Hematopoietic multipotent progenitor cell treated with erythropoietin and hydrocortisone succinate and interleukin-3 and kit ligand, for 6 days (in vitro differentiated cells): ENCODE measurements around the gene DOCK9.

Source experiments
- DNase-seq: peaks from one replicate; pipeline ENCODE4 v3.0.0-alpha.2; 2015

The DOCK9 gene

GRCh38 chr13:98846521-98846920 is 131.3 kb downstream of the DOCK9 start:
- DNase-seq = no peak

- DNase-seq = peak; percentile 24
Measured at GRCh38 chr13:98845742-98846141, 132.1 kb downstream of the DOCK9 start.

GRCh38 chr13:98844021-98844420 is 133.8 kb downstream of the DOCK9 start:
- no peak for DNase-seq

GRCh38 chr13:98843482-98843877 is 134.4 kb downstream of the DOCK9 start:
- DNase-seq = no peak

GRCh38 chr13:98842858-98843481 is 134.9 kb downstream of the DOCK9 start:
- DNase-seq = peak; percentile 89

GRCh38 chr13:98842070-98842469 is 135.8 kb downstream of the DOCK9 start:
- DNase-seq = no peak

GRCh38 chr13:98839856-98840769 is 137.8 kb downstream of the DOCK9 start:
- peak; percentile 72 for DNase-seq

GRCh38 chr13:98838776-98839175 is 139.1 kb downstream of the DOCK9 start:
- no peak for DNase-seq

GRCh38 chr13:98837896-98838295 is 140.0 kb downstream of the DOCK9 start:
- no peak for DNase-seq

- no peak for DNase-seq
Measured at GRCh38 chr13:98835156-98835555, 142.7 kb downstream of the DOCK9 start.

GRCh38 chr13:98834254-98834960 is 143.5 kb downstream of the DOCK9 start:
- no peak for DNase-seq

GRCh38 chr13:98831236-98831635 is 146.6 kb downstream of the DOCK9 start:
- no peak for DNase-seq

GRCh38 chr13:98829541-98829940 is 148.3 kb downstream of the DOCK9 start:
- no peak for DNase-seq

- no peak for DNase-seq
Measured at GRCh38 chr13:98828614-98829013, 149.2 kb downstream of the DOCK9 start.

GRCh38 chr13:98827449-98827848 is 150.4 kb downstream of the DOCK9 start:
- peak; percentile 5 for DNase-seq

- DNase-seq = no peak
Measured at GRCh38 chr13:98826146-98826545, 151.7 kb downstream of the DOCK9 start.

- DNase-seq = no peak
Measured at GRCh38 chr13:98825659-98826058, 152.2 kb downstream of the DOCK9 start.

- DNase-seq = no peak
Measured at GRCh38 chr13:98824376-98825160, 153.3 kb downstream of the DOCK9 start.

- no peak for DNase-seq
Measured at GRCh38 chr13:98823442-98823841, 154.4 kb downstream of the DOCK9 start.

GRCh38 chr13:98822225-98822606 is 155.6 kb downstream of the DOCK9 start:
- no peak for DNase-seq

- DNase-seq = no peak
Measured at GRCh38 chr13:98821372-98822224, 156.3 kb downstream of the DOCK9 start.
